Renal cortex interstitium (tissue), 11 donors: ENCODE results near the gene ALDH1A3. TPM values are rescaled to one million over a fixed set of nuclear protein-coding genes. Genes with fewer than 3 reads are reported as not detected.

Experiments
- DNase-seq, 11 donors: peaks; one replicate each; pipeline ENCODE4 v3.0.0-alpha.2; 2013; ENCODE audit warnings: low read depth in 9 of 11, low spot score in 4 of 11; ENCODE audit errors: extremely low read depth in 1 of 11
- polyA plus RNA-seq, 3 donors: library from polyadenylated mRNA; unstranded; fragments of 120-200 nt; gene quantifications; one replicate each; pipeline ENCODE4 v1.2.1, GENCODE V29; 2013; ENCODE audit not compliant: insufficient read length in 3 of 3

The ALDH1A3 gene
- polyA plus RNA-seq, 3 donors = 5.2 to 7.1 (median 5.9) TPM

- DNase-seq = no peak
Observed at GRCh38 chr15:100878130-100878529, 1.5 kb upstream of the ALDH1A3 start.

GRCh38 chr15:100878648-100879047 is 983 bp upstream of the ALDH1A3 start:
- DNase-seq = no peak

- DNase-seq = no peak
Observed at GRCh38 chr15:100879061-100879463, 569 bp upstream of the ALDH1A3 start.

GRCh38 chr15:100880139-100880896 is 687 bp downstream of the ALDH1A3 start:
- DNase-seq = no peak

GRCh38 chr15:100880897-100881242 is 1.2 kb downstream of the ALDH1A3 start:
- no peak for DNase-seq

- no peak for DNase-seq
Observed at GRCh38 chr15:100881573-100882336, 2.1 kb downstream of the ALDH1A3 start.

GRCh38 chr15:100885116-100885515 is 5.5 kb downstream of the ALDH1A3 start:
- DNase-seq = no peak

- no peak for DNase-seq
Observed at GRCh38 chr15:100885811-100886210, 6.2 kb downstream of the ALDH1A3 start.

- DNase-seq = no peak
Observed at GRCh38 chr15:100887211-100887913, 7.7 kb downstream of the ALDH1A3 start.

GRCh38 chr15:100889385-100890050 is 9.9 kb downstream of the ALDH1A3 start:
- DNase-seq = peak in 1 of 11 donors; percentile 65

GRCh38 chr15:100890051-100890720 is 10.6 kb downstream of the ALDH1A3 start:
- DNase-seq = no peak

GRCh38 chr15:100890850-100891249 is 11.2 kb downstream of the ALDH1A3 start:
- DNase-seq = no peak

- no peak for DNase-seq
Observed at GRCh38 chr15:100891307-100892012, 11.8 kb downstream of the ALDH1A3 start.

GRCh38 chr15:100892013-100892355 is 12.4 kb downstream of the ALDH1A3 start:
- no peak for DNase-seq

GRCh38 chr15:100893261-100893963 is 13.8 kb downstream of the ALDH1A3 start:
- no peak for DNase-seq

- no peak for DNase-seq
Observed at GRCh38 chr15:100893964-100894295, 14.3 kb downstream of the ALDH1A3 start.

GRCh38 chr15:100895721-100896120 is 16.1 kb downstream of the ALDH1A3 start:
- no peak for DNase-seq
